GM12872 (cell line): Measurements from ENCODE around the gene LRMDA.

Source experiments
- CTCF ChIP-seq: IDR thresholded peaks from 3 replicates; pipeline ENCODE4 v1.5.1; 2011; ENCODE audit warnings: low read depth, mild to moderate bottlenecking, low read length, moderate library complexity; ENCODE audit not compliant: insufficient read depth

The LRMDA gene

GRCh38 chr10:75475460-75476182, 44.2 kb downstream of the LRMDA start:
- TF ChIP-seq CTCF, result no peak

- TF ChIP-seq CTCF, result no peak
These were observed 45.1 kb downstream of the LRMDA start for GRCh38 chr10:75476569-75476968.

GRCh38 chr10:75476985-75477384, 45.6 kb downstream of the LRMDA start:
- no peak for TF ChIP-seq CTCF

- TF ChIP-seq CTCF, result no peak
These were observed 46.3 kb downstream of the LRMDA start for GRCh38 chr10:75477680-75478079.

DNA sequence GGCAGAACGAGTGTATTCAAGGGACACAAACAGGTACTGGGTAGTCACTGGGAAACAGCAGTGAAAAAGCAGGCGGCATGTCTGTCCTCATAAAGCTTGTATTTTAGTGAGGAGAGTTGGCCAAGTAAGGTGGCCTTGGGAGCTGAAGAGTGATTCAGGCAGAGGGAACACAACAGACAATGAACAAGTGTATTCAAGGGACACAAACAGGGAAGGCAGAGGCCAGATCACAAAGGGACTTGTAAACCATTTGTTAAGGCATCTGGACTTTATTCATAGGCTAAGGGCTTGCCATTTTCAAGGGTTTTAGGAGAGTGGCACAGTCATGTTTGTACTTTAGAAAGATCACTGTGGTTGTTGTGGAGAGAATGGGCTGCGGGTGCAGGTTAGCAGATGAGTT, 49.0 kb downstream of the LRMDA start:
- TF ChIP-seq CTCF, result no peak

DNA sequence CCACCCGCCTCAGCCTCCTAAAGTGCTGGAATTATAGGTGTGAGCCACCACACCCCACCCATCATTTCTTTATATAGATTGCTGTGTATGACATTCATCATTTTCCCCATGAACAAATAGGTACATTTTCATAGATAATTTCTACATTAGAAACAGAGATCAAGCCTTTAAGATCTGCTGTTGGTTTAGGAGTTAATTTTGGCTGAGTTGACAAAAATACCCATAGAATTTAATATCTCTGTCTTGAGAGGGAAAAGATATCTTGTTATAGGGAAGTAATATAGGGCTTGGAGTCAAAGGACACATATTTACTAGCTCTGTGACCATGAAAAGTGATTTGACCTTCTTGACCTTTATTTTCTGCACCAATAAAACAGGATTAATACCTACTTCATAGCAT, 51.8 kb downstream of the LRMDA start:
- no peak for TF ChIP-seq CTCF

GRCh38 chr10:75484717-75485116, 53.3 kb downstream of the LRMDA start:
- TF ChIP-seq CTCF, result no peak
